NCI-H82 treated with DMSO at 0.1 percent for 48 hours (cell line): ENCODE measurements around the gene USP1.

ENCODE experiments used
- DNase-seq: peaks from one replicate; lab custom pipeline; 2025; ENCODE audit not compliant: unreplicated experiment; lab: John Stamatoyannopoulos, UW

USP1 gene

GRCh38 chr1:62487956-62488355, 51.1 kb downstream of the USP1 start:
- DNase-seq, result no peak

GRCh38 chr1:62492521-62492920, 55.7 kb downstream of the USP1 start:
- DNase-seq, result no peak

- no peak for DNase-seq
Measured at GRCh38 chr1:62493656-62494055, 56.8 kb downstream of the USP1 start.

DNA sequence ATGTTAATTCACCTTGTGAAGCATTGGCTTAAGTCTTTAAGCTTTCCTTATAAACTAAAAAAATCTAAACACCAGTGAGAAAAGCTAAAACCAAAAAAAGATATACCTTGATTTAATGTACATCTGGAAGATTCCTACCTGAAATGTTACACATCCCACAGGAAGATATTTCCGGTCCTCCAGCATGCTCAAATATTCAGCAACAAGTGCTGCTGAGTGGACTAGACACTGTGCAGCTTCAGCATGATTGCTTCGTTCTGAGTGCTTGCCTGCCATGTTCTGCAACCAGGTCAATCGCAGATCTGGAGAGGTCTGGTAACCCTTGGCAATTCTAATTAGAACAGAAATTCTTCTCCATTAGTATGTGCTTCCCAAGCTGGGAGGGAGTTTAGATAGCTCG, 57.3 kb downstream of the USP1 start:
- no peak for DNase-seq

DNA sequence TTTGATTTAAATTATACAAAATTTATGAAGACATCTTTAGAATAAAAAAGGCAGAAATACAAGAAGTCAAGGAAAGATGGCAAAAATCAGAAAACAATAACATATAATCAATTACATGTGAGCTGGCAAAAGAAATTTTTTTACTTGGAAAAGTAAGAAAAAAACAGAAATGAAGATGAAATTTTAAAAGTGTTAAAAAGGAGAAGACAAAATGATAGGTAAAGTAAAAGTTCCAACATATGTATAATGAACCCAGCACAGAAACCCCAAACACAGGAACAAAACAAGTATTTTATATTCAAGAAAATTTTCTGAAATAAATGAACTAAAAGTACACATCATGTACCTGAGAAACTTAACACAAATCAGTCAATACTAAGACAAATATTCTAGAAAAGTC, 63.4 kb downstream of the USP1 start:
- no peak for DNase-seq
